ENCODE data around the gene RMDN2. TPM values are rescaled to one million over a fixed set of nuclear protein-coding genes. Genes with fewer than 3 reads are reported as not detected.

Gene RMDN2
- total RNA-seq, 2 experiments from 2014 or later = 0.79 to 1.2 TPM

DNA sequence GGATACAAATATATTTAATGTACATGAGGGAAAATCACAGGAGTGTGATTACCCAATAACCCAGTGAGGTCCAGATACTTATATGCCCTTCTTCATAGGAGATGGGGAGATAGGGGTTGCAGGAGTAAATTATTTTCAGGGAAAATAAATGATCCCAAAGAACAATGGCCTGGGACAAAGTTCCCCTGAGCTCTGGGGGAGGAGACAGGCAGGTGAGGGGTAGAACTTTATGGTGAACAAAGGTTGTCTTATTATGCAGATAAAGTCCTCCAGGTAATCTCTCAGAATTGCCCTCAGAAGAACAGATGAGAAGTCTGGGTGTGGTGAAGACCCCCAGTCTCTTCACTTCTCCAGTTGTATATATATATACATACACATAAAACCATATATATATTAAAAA is 22.1 kb upstream of the RMDN2 start:
- no peak overlapping the region for H3K4me3 Mint-ChIP-seq
- H3K27ac Mint-ChIP-seq = no peak overlapping the region
- H3K27me3 Mint-ChIP-seq (ENCODE audit: low read depth) = no peaks in the 10 kb centered on the region
- CTCF ChIA-PET = no interaction called here
- no peak for DNase-seq
- H3K4me1 Mint-ChIP-seq (ENCODE audit: low read depth) = no peaks in the 10 kb centered on the region
- peaks cover 2% of the 10 kb centered on the region for H3K9me3 Mint-ChIP-seq
- no peaks in the 10 kb centered on the region for H3K36me3 Mint-ChIP-seq (ENCODE audit: low read depth)
- intact Hi-C loops (cut with micrococcal nuclease) = no loop called here

GRCh38 chr2:37904425-37904824 is 20.7 kb upstream of the RMDN2 start:
- DNase-seq = no peak
- no peaks in the 10 kb centered on the region for H3K4me1 Mint-ChIP-seq (ENCODE audit: low read depth)
- H3K27ac Mint-ChIP-seq = no peak overlapping the region
- intact Hi-C loops (cut with micrococcal nuclease) = no loop called here
- no peak overlapping the region for H3K4me3 Mint-ChIP-seq
- CTCF ChIA-PET = no interaction called here
- peaks cover 2% of the 10 kb centered on the region for H3K9me3 Mint-ChIP-seq
- H3K27me3 Mint-ChIP-seq (ENCODE audit: low read depth) = no peaks in the 10 kb centered on the region
- no peaks in the 10 kb centered on the region for H3K36me3 Mint-ChIP-seq (ENCODE audit: low read depth)

DNA sequence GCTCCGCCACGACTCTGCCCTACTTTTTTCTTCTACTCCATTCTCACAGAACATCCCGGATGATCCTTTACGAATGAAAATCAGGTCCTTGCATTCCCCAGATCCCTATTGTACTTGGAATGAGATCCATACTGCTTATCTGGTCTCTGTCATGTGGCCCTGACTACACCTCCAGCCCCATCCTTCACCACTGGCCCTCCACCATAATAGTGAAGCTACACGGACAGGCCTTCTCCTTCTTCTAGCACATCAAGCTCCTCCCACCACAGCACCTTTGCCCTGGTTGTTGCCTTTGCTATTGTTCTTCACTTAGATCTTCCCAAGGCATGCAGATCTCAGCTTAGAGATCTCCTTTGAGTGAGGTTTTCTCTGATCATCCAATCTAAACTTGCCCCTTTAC is 20.1 kb upstream of the RMDN2 start:
- no peaks in the 10 kb centered on the region for H3K36me3 Mint-ChIP-seq (ENCODE audit: low read depth)
- intact Hi-C loops (cut with micrococcal nuclease) = no loop called here
- CTCF ChIA-PET = interaction anchor here (1.1 kb wide), 1 partner anchor 11 kb away, joined by 4 read pairs; no protein-coding TSS in a partner anchor
- no peaks in the 10 kb centered on the region for H3K27me3 Mint-ChIP-seq (ENCODE audit: low read depth)
- DNase-seq = no peak
- no peaks in the 10 kb centered on the region for H3K4me1 Mint-ChIP-seq (ENCODE audit: low read depth)
- peaks cover 1% of the 10 kb centered on the region for H3K9me3 Mint-ChIP-seq
- no peak overlapping the region for H3K4me3 Mint-ChIP-seq
- no peak overlapping the region for H3K27ac Mint-ChIP-seq

GRCh38 chr2:37906131-37906530 is 19.0 kb upstream of the RMDN2 start:
- H3K36me3 Mint-ChIP-seq (ENCODE audit: low read depth) = no peaks in the 10 kb centered on the region
- CTCF ChIA-PET = interaction anchor here (1.1 kb wide), 1 partner anchor 12 kb away, joined by 4 read pairs; no protein-coding TSS in a partner anchor
- no peak overlapping the region for H3K4me3 Mint-ChIP-seq
- DNase-seq = no peak
- no peak overlapping the region for H3K27ac Mint-ChIP-seq
- no peaks in the 10 kb centered on the region for H3K27me3 Mint-ChIP-seq (ENCODE audit: low read depth)
- H3K4me1 Mint-ChIP-seq (ENCODE audit: low read depth) = no peaks in the 10 kb centered on the region
- intact Hi-C loops (cut with micrococcal nuclease) = no loop called here
- H3K9me3 Mint-ChIP-seq = no peaks in the 10 kb centered on the region

DNA sequence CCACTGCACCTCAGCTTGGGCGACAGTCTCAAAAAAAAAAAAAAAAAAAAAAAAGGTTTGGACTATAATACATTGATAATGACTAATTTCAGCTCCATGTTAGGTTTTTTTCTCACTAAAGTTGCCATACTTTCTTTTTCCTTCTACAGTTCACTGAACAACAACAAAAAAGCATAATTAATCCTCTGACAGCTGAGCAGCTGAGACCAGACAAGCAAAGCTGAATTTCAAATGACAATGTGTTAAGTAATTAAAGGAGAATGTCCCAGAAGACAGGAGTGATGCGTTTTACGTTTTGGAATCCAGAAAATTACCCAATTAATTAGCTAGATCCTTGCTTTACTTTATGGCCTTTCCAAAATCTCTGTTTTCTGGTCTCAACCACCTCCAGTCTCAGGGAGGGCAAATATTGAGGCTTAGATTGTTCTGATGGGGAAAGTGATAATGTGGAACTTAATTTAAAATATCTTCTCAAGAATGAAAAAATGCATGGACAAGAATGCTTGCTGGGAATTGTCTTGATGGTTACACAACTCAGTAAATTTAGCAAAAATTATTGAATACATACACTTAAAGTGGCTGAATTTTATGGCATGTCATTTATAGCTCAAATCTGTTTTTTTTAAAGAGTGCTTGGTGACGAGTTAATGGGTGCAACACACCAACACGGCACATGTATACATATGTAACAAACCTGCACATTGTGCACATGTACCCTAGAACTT is 17.4 kb upstream of the RMDN2 start:
- H3K27me3 Mint-ChIP-seq (ENCODE audit: low read depth) = no peaks in the 10 kb centered on the region
- no peak overlapping the region for H3K27ac Mint-ChIP-seq
- no peaks in the 10 kb centered on the region for H3K9me3 Mint-ChIP-seq
- no peak overlapping the region for H3K4me3 Mint-ChIP-seq
- no peak for DNase-seq
- H3K36me3 Mint-ChIP-seq (ENCODE audit: low read depth) = no peaks in the 10 kb centered on the region
- CTCF ChIA-PET = interaction anchor here (0.6 to 1.4 kb wide), 2 partner anchors 16 to 215 kb away, joined by 3 to 4 read pairs; no protein-coding TSS in a partner anchor
- intact Hi-C loops (cut with micrococcal nuclease) = no loop called here
- H3K4me1 Mint-ChIP-seq (ENCODE audit: low read depth) = no peaks in the 10 kb centered on the region

- Mint-ChIP-seq H3K36me3 (ENCODE audit: low read depth) (no peaks in the 10 kb centered on the region), H3K27me3 (ENCODE audit: low read depth) (no peaks in the 10 kb centered on the region), H3K9me3 (no peaks in the 10 kb centered on the region), H3K27ac (no peak overlapping the region), H3K4me3 (no peak overlapping the region), H3K4me1 (ENCODE audit: low read depth) (no peaks in the 10 kb centered on the region)
- DNase-seq = no peak
- CTCF ChIA-PET = interaction anchor here (0.9 kb wide), 1 partner anchor 512 kb away, joined by 3 read pairs; no protein-coding TSS in a partner anchor
- intact Hi-C loops (cut with micrococcal nuclease) = no loop called here
Measured at GRCh38 chr2:37911296-37911873, 13.7 kb upstream of the RMDN2 start.

GRCh38 chr2:37912056-37912455 is 13.0 kb upstream of the RMDN2 start:
- CTCF ChIA-PET = no interaction called here
- H3K27ac Mint-ChIP-seq = no peak overlapping the region
- H3K4me1 Mint-ChIP-seq (ENCODE audit: low read depth) = no peaks in the 10 kb centered on the region
- no peaks in the 10 kb centered on the region for H3K9me3 Mint-ChIP-seq
- no peak overlapping the region for H3K4me3 Mint-ChIP-seq
- intact Hi-C loops (cut with micrococcal nuclease) = no loop called here
- no peaks in the 10 kb centered on the region for H3K36me3 Mint-ChIP-seq (ENCODE audit: low read depth)
- no peak for DNase-seq
- H3K27me3 Mint-ChIP-seq (ENCODE audit: low read depth) = no peaks in the 10 kb centered on the region

DNA sequence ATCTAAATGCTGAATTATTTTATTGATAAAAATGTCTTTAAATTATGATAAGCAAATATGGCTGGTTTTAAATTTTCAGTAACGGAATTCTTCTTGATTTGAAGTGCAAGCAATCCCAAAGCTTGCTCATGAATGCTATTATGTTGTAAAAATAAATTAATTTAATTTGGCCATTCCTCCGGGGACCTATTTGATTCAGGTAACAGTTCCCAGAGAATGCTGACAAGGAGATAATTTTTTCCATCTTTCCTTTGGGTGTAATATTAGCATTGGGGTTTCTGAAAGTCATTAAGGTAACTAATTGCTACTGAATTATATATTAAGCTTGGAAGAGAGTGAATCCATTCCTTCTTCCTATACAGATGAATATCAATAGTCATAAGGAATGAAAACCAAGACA is 12.5 kb upstream of the RMDN2 start:
- H3K27me3 Mint-ChIP-seq (ENCODE audit: low read depth) = no peaks in the 10 kb centered on the region
- CTCF ChIA-PET = no interaction called here
- no peak overlapping the region for H3K4me3 Mint-ChIP-seq
- no peaks in the 10 kb centered on the region for H3K9me3 Mint-ChIP-seq
- no peaks in the 10 kb centered on the region for H3K4me1 Mint-ChIP-seq (ENCODE audit: low read depth)
- no peaks in the 10 kb centered on the region for H3K36me3 Mint-ChIP-seq (ENCODE audit: low read depth)
- DNase-seq = no peak
- H3K27ac Mint-ChIP-seq = no peak overlapping the region
- intact Hi-C loops (cut with micrococcal nuclease) = no loop called here

DNA sequence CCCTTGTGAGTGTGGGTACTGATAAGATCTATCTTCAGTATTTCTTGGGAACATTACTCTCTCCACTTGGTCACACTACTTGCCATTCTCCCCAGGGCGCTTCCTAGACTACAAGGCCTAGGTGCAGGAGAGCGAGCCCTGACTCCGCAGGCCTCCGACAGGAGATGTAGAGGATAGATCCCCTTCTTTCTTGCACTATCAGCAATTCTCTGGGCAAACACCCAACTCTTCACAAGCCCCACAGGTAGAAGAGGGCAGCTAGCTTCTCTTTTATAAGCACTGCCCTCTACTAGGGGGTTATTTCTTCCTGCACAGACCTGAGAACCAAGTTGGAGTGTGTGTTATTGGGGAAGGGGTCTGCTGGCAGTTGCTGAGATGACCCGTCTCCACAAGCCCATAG is 10.7 kb upstream of the RMDN2 start:
- Mint-ChIP-seq H3K27me3 (ENCODE audit: low read depth) (no peaks in the 10 kb centered on the region), H3K4me1 (ENCODE audit: low read depth) (no peaks in the 10 kb centered on the region), H3K4me3 (no peak overlapping the region), H3K36me3 (ENCODE audit: low read depth) (no peaks in the 10 kb centered on the region), H3K9me3 (no peaks in the 10 kb centered on the region), H3K27ac (no peak overlapping the region)
- CTCF ChIA-PET = no interaction called here
- intact Hi-C loops (cut with micrococcal nuclease) = no loop called here
- no peak for DNase-seq

DNA sequence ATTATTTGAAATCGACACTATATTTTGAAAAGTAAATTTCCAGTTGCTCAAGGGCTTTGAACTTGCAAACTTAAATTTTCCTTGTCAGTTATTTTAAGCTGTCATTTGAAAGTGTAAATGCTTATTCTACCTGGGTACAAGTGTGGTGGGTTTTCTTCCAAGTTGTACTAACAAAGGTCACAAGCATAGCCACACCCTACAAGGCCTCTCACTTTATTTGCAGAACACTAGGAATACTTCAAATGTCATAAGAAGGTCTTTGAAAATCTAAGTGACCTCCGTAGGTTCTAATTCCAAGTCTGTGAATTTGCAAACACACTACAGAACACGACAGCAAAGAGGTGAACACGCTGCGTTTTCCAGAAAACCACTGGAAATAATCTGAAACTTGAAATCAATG is 9.3 kb upstream of the RMDN2 start:
- Mint-ChIP-seq H3K27me3 (ENCODE audit: low read depth) (peaks cover 2% of the 10 kb centered on the region), H3K36me3 (ENCODE audit: low read depth) (no peaks in the 10 kb centered on the region), H3K27ac (no peak overlapping the region), H3K9me3 (no peaks in the 10 kb centered on the region), H3K4me3 (no peak overlapping the region), H3K4me1 (ENCODE audit: low read depth) (no peaks in the 10 kb centered on the region)
- intact Hi-C loops (cut with micrococcal nuclease) = no loop called here
- DNase-seq = no peak
- CTCF ChIA-PET = no interaction called here

GRCh38 chr2:37916512-37917082 is 8.5 kb upstream of the RMDN2 start:
- intact Hi-C loops (cut with micrococcal nuclease) = no loop called here
- CTCF ChIA-PET = no interaction called here
- Mint-ChIP-seq H3K27ac (no peak overlapping the region), H3K9me3 (no peaks in the 10 kb centered on the region), H3K36me3 (ENCODE audit: low read depth) (no peaks in the 10 kb centered on the region), H3K27me3 (ENCODE audit: low read depth) (peaks cover 2% of the 10 kb centered on the region), H3K4me3 (no peak overlapping the region), H3K4me1 (ENCODE audit: low read depth) (no peaks in the 10 kb centered on the region)
- no peak for DNase-seq

GRCh38 chr2:37917281-37918228 is 7.5 kb upstream of the RMDN2 start:
- Mint-ChIP-seq H3K36me3 (ENCODE audit: low read depth) (no peaks in the 10 kb centered on the region), H3K4me1 (ENCODE audit: low read depth) (no peaks in the 10 kb centered on the region), H3K4me3 (no peak overlapping the region), H3K9me3 (no peaks in the 10 kb centered on the region), H3K27me3 (ENCODE audit: low read depth) (peaks cover 2% of the 10 kb centered on the region), H3K27ac (no peak overlapping the region)
- no peak for DNase-seq
- CTCF ChIA-PET = no interaction called here
- intact Hi-C loops (cut with micrococcal nuclease) = no loop called here
